HEK293T (cell line): ENCODE data around the gene CHTOP.

Experiments used
- CTCF ChIA-PET: fragments of 350-600 bp; formaldehyde crosslinking; extraction: SDS; loops from one replicate; lab custom pipeline; 2021; ENCODE audit warnings: antibody characterized with exemption, inconsistent platforms; lab: Yijun Ruan, JAX
- POLR2A ChIA-PET: fragments of 350-600 bp; formaldehyde crosslinking; extraction: SDS; loops from one replicate; lab custom pipeline; 2020; ENCODE audit warnings: antibody characterized with exemption, inconsistent platforms; lab: Yijun Ruan, JAX
- DNase-seq: peaks from one replicate; pipeline ENCODE4 v3.0.0; 2012; ENCODE audit warnings: mixed read lengths; ENCODE audit errors: extremely low spot score
- ARNT ChIP-seq: fragments of 450-650 bp; IDR thresholded peaks from 2 replicates; pipeline ENCODE4 v1.6.1; 2017; ENCODE audit warnings: mild to moderate bottlenecking
- BHLHE40 ChIP-seq: fragments of 450-650 bp; IDR thresholded peaks from 2 replicates; pipeline ENCODE4 v1.6.1; 2016; ENCODE audit warnings: mild to moderate bottlenecking, moderate library complexity, borderline replicate concordance
- CTBP1 ChIP-seq: fragments of 450-650 bp; IDR thresholded peaks from 2 replicates; pipeline ENCODE4 v1.6.1; 2016; ENCODE audit warnings: borderline replicate concordance
- ELF4 ChIP-seq: fragments of 450-650 bp; IDR thresholded peaks from 2 replicates; pipeline ENCODE4 v1.6.1; 2017; ENCODE audit warnings: antibody characterized with exemption
- FOXA1 ChIP-seq: fragments of 450-650 bp; IDR thresholded peaks from 2 replicates; pipeline ENCODE4 v1.6.1; 2016; ENCODE audit warnings: mild to moderate bottlenecking
- FOXK2 ChIP-seq: fragments of 450-650 bp; IDR thresholded peaks from 2 replicates; pipeline ENCODE4 v1.6.1; 2016; ENCODE audit warnings: mild to moderate bottlenecking
- FOXM1 ChIP-seq: fragments of 450-650 bp; IDR thresholded peaks from 2 replicates; pipeline ENCODE4 v1.6.1; 2017; ENCODE audit warnings: mild to moderate bottlenecking, borderline replicate concordance
- HDGF ChIP-seq: fragments of 450-650 bp; IDR thresholded peaks from 2 replicates; pipeline ENCODE4 v1.6.1; 2017; ENCODE audit warnings: antibody characterized with exemption, borderline replicate concordance
- L3MBTL2 ChIP-seq: fragments of 450-650 bp; conservative IDR thresholded peaks from 2 replicates; pipeline ENCODE4 v1.6.1; 2016; ENCODE audit warnings: mild to moderate bottlenecking
- LEF1 ChIP-seq: fragments of 450-650 bp; IDR thresholded peaks from 2 replicates; pipeline ENCODE4 v1.6.1; 2017; ENCODE audit warnings: mild to moderate bottlenecking, borderline replicate concordance
- NFRKB ChIP-seq: fragments of 450-650 bp; IDR thresholded peaks from 2 replicates; pipeline ENCODE4 v1.6.1; 2016; ENCODE audit warnings: mild to moderate bottlenecking, moderate library complexity
- PKNOX1 ChIP-seq: fragments of 450-650 bp; IDR thresholded peaks from 2 replicates; pipeline ENCODE4 v1.6.1; 2016
- SP1 ChIP-seq: fragments of 450-650 bp; IDR thresholded peaks from 2 replicates; pipeline ENCODE4 v1.6.1; 2017
- SUZ12 ChIP-seq: fragments of 450-650 bp; IDR thresholded peaks from 2 replicates; pipeline ENCODE4 v1.6.1; 2016; ENCODE audit warnings: mild to moderate bottlenecking
- TARDBP ChIP-seq: fragments of 450-650 bp; IDR thresholded peaks from 2 replicates; pipeline ENCODE4 v1.6.1; 2016

Gene CHTOP

GRCh38 chr1:153619171-153619570 lies 14.7 kb upstream of the CHTOP start:
- CTCF ChIA-PET = interaction anchor here (1.2 to 2.5 kb wide), 2 partner anchors 8 to 47 kb away, joined by 3 to 11 read pairs; partner anchors contain the start of gene S100A13
- POLR2A ChIA-PET = interaction anchor here (1.9 to 6.3 kb wide), 2 partner anchors 8 to 15 kb away, joined by 7 to 72 read pairs; partner anchors contain the start of genes CHTOP, S100A1 and S100A13
- no peak for TF ChIP-seq CTBP1
- TF ChIP-seq PKNOX1 = no peak
- no peak for TF ChIP-seq LEF1
- TF ChIP-seq HDGF = no peak
- no peak for TF ChIP-seq TARDBP
- TF ChIP-seq FOXK2 = no peak
- TF ChIP-seq SP1 = no peak
- TF ChIP-seq BHLHE40 = no peak
- DNase-seq = no peak

GRCh38 chr1:153623101-153623500 lies 10.8 kb upstream of the CHTOP start:
- POLR2A ChIA-PET = interaction anchor here (1.0 to 2.6 kb wide), 2 partner anchors 8 to 11 kb away, joined by 4 to 13 read pairs; partner anchors contain the start of gene CHTOP

GRCh38 chr1:153624965-153625611 lies 8.8 kb upstream of the CHTOP start:
- DNase-seq = no peak
- TF ChIP-seq TARDBP (no peak), FOXA1 (no peak), NFRKB (no peak)
- ChIA-PET POLR2A (interaction anchor here (2.6 kb wide), 1 partner anchor 9 kb away, joined by 13 read pairs; the partner anchor contains the start of gene CHTOP), CTCF (no interaction called here)

More at GRCh38 chr1:153623101-153623500, 10.8 kb upstream of the CHTOP start:
- CTCF ChIA-PET = interaction anchor here (0.6 to 0.7 kb wide), 3 partner anchors 17 to 113 kb away, joined by 3 to 5 read pairs (median 4); no protein-coding TSS in a partner anchor
- no peak for DNase-seq
- TF ChIP-seq CTBP1 = no peak
- no peak for TF ChIP-seq L3MBTL2

- ChIA-PET POLR2A (interaction anchor here (1.3 to 2.6 kb wide), 18 partner anchors 8 to 364 kb away, joined by 3 to 72 read pairs (median 8); partner anchors contain the start of genes CHTOP, RPS27, S100A14 and S100A16), CTCF (interaction anchor here (0.9 to 2.7 kb wide), 13 partner anchors 11 to 101 kb away, joined by 3 to 27 read pairs (median 8); partner anchors contain the start of genes ILF2 and S100A14)
- DNase-seq = no peak
- TF ChIP-seq FOXA1 = no peak
- no peak for TF ChIP-seq FOXK2
- TF ChIP-seq ARNT = no peak
- TF ChIP-seq SUZ12 = no peak
- no peak for TF ChIP-seq NFRKB
- no peak for TF ChIP-seq CTBP1
- no peak for TF ChIP-seq TARDBP
- TF ChIP-seq ELF4 = no peak
- no peak for TF ChIP-seq FOXM1
- no peak for TF ChIP-seq BHLHE40
- TF ChIP-seq L3MBTL2 = no peak
Observed at GRCh38 chr1:153626477-153626903, 7.4 kb upstream of the CHTOP start.

GRCh38 chr1:153626904-153627714 lies 6.8 kb upstream of the CHTOP start, which contains the start of gene S100A13:
Gene S100A13, minus strand, starts transcription at chr1:153627505. Its CDS starts 1,033 bp downstream, at chr1:153626472.
- ChIA-PET POLR2A (interaction anchor here (0.6 to 2.6 kb wide), 40 partner anchors 7 to 364 kb away, joined by 3 to 72 read pairs (median 6); partner anchors contain the start of genes CHTOP, CREB3L4, INTS3 and RPS27), CTCF (interaction anchor here (0.6 to 2.7 kb wide), 32 partner anchors 9 to 272 kb away, joined by 3 to 27 read pairs (median 5); partner anchors contain the start of genes ILF2, S100A14 and S100A16)
- DNase-seq = peak; percentile 94
- peak; percentile 53 for TF ChIP-seq L3MBTL2
- no peak for TF ChIP-seq ARNT

GRCh38 chr1:153627715-153628626 lies 5.9 kb upstream of the CHTOP start, which contains the start of gene S100A1:
Gene S100A1, plus strand, starts transcription at chr1:153628434. Its CDS starts 2,088 bp downstream, at chr1:153630522.
- DNase-seq = no peak
- ChIA-PET CTCF (interaction anchor here (0.8 to 2.7 kb wide), 29 partner anchors 10 to 273 kb away, joined by 3 to 27 read pairs (median 5); partner anchors contain the start of genes S100A14 and S100A16), POLR2A (interaction anchor here (0.6 to 2.6 kb wide), 40 partner anchors 8 to 363 kb away, joined by 3 to 72 read pairs (median 6); partner anchors contain the start of genes CREB3L4, INTS3, RPS27 and S100A14)
- no peak for TF ChIP-seq TARDBP
- no peak for TF ChIP-seq FOXA1
- no peak for TF ChIP-seq FOXK2
- no peak for TF ChIP-seq BHLHE40
